ENCODE measurements around the gene ZGLP1. TPM values are rescaled to one million over a fixed set of nuclear protein-coding genes. Genes with fewer than 3 reads are reported as not detected.
"Not testable (repeated sequence)": the region's sequence is repeated elsewhere in the genome, so short reads cannot be mapped to it uniquely, and the experiment has no call there.

Gene ZGLP1
- total RNA-seq, 3 donors from 2014 or later: 2.5 to 4.0 (median 3.8) TPM

DNA sequence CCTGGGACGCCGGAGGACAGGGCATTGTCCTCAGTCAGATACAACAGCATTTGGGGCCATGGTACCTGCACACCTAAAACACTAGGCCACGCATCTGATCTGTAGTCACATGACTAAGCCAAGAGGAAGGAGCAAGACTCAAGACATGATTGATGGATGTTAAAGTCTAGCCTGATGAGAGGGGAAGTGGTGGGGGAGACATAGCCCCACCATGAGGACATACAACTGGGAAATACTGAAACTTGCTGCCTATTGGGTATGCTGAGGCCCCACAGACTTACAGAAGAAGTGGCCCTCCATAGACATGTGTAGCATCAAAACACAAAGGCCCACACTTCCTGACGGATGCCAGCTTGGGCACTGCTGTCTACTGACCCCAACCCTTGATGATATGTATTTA, 24.2 kb downstream of the ZGLP1 start:
- TF ChIP-seq, protein P1, sequence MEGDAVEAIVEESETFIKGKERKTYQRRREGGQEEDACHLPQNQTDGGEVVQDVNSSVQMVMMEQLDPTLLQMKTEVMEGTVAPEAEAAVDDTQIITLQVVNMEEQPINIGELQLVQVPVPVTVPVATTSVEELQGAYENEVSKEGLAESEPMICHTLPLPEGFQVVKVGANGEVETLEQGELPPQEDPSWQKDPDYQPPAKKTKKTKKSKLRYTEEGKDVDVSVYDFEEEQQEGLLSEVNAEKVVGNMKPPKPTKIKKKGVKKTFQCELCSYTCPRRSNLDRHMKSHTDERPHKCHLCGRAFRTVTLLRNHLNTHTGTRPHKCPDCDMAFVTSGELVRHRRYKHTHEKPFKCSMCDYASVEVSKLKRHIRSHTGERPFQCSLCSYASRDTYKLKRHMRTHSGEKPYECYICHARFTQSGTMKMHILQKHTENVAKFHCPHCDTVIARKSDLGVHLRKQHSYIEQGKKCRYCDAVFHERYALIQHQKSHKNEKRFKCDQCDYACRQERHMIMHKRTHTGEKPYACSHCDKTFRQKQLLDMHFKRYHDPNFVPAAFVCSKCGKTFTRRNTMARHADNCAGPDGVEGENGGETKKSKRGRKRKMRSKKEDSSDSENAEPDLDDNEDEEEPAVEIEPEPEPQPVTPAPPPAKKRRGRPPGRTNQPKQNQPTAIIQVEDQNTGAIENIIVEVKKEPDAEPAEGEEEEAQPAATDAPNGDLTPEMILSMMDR (IDR thresholded peaks at IDR 0.05): no peak
- DNase-seq (no peak), ATAC-seq (no peak)
- intact Hi-C loops (cut with DNase I, micrococcal nuclease): no loop called here
- Histone ChIP-seq H3K36me3 (ENCODE audit: low read depth) (no peaks in the 10 kb centered on the region), H3K9me3 (no peaks in the 10 kb centered on the region), H3K4me3 (no peak overlapping the region), H3K4me1 (ENCODE audit: low read depth) (peaks cover 27% of the 10 kb centered on the region)

DNA sequence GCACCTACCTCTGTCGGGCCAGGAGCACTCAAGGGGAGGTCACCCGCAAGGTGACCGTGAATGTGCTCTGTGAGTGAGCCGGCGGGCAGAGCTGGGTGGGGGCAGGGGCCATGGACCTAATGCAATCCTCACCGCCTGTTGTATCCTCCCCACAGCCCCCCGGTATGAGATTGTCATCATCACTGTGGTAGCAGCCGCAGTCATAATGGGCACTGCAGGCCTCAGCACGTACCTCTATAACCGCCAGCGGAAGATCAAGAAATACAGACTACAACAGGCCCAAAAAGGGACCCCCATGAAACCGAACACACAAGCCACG, 24.7 kb downstream of the ZGLP1 start:
- Histone ChIP-seq H3K4me3 (no peak overlapping the region), H3K36me3 (ENCODE audit: low read depth) (no peaks in the 10 kb centered on the region), H3K4me1 (ENCODE audit: low read depth) (peaks cover 23% of the 10 kb centered on the region), H3K9me3 (no peaks in the 10 kb centered on the region)
- DNase-seq (no peak), ATAC-seq (no peak)
- TF ChIP-seq, protein P1 (IDR thresholded peaks at IDR 0.05): no peak
- intact Hi-C loops (cut with DNase I, micrococcal nuclease): no loop called here

DNA sequence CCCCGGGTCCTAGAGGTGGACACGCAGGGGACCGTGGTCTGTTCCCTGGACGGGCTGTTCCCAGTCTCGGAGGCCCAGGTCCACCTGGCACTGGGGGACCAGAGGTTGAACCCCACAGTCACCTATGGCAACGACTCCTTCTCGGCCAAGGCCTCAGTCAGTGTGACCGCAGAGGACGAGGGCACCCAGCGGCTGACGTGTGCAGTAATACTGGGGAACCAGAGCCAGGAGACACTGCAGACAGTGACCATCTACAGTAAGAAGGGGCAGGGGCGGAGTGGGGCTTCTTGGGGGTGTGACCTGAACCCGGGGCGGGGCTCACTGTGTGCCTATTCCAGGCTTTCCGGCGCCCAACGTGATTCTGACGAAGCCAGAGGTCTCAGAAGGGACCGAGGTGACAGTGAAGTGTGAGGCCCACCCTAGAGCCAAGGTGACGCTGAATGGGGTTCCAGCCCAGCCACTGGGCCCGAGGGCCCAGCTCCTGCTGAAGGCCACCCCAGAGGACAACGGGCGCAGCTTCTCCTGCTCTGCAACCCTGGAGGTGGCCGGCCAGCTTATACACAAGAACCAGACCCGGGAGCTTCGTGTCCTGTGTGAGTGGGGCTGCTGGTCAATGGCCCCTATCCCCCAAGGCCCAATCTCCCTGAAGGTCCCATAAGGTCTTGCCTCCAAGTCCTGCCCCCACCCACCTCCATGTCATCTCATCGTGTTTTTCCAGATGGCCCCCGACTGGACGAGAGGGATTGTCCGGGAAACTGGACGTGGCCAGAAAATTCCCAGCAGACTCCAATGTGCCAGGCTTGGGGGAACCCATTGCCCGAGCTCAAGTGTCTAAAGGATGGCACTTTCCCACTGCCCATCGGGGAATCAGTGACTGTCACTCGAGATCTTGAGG, 25.3 kb downstream of the ZGLP1 start:
- Histone ChIP-seq H3K36me3 (ENCODE audit: low read depth) (no peaks in the 10 kb centered on the region), H3K9me3 (no peaks in the 10 kb centered on the region), H3K4me3 (no peak overlapping the region), H3K4me1 (ENCODE audit: low read depth) (peaks cover 17% of the 10 kb centered on the region)
- intact Hi-C loops (cut with DNase I, micrococcal nuclease): no loop called here
- no peak for ATAC-seq
- TF ChIP-seq, protein P1 (IDR thresholded peaks at IDR 0.05): no peak
- DNase-seq: no peak

DNA sequence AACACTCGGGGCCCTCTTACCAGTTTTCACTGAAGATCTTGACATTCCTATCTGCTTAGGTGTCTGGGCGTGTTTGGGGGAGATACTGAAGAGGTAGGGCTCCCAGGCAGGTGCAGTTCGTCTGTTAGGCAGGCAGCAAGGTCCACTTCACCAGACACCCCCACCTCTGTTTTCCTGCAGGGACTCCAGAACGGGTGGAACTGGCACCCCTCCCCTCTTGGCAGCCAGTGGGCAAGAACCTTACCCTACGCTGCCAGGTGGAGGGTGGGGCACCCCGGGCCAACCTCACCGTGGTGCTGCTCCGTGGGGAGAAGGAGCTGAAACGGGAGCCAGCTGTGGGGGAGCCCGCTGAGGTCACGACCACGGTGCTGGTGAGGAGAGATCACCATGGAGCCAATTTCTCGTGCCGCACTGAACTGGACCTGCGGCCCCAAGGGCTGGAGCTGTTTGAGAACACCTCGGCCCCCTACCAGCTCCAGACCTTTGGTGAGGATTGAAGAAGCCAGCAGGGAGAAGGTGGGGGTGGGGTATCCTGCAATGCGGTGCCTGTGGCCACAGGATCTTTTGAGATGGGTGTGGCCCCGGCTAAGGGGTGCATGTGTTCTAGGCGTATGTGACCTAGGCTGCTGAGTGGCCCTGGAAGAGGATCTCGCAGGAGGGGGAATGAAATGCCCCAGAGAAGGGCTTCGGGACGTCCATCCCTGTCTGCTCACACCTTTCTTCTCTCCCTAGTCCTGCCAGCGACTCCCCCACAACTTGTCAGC, 26.1 kb downstream of the ZGLP1 start:
- Histone ChIP-seq H3K4me3 (no peak overlapping the region), H3K4me1 (ENCODE audit: low read depth) (peaks cover 9% of the 10 kb centered on the region), H3K36me3 (ENCODE audit: low read depth) (no peaks in the 10 kb centered on the region), H3K9me3 (no peaks in the 10 kb centered on the region)
- no peak for ATAC-seq
- intact Hi-C loops (cut with DNase I, micrococcal nuclease): no loop called here
- TF ChIP-seq, protein P1 (IDR thresholded peaks at IDR 0.05): no peak
- no peak for DNase-seq

- intact Hi-C loops (cut with DNase I, micrococcal nuclease); H3K4me1 ChIP-seq (ENCODE audit: low read depth); H3K4me3 ChIP-seq; ATAC-seq; DNase-seq; H3K36me3 ChIP-seq (ENCODE audit: low read depth); H3K9me3 ChIP-seq: not testable (repeated sequence)
Measured at GRCh38 chr19:10282043-10282442, 27.6 kb downstream of the ZGLP1 start.
